Natural killer cell (primary cell): ENCODE results near the gene BICDL2. TPM values are rescaled to one million over a fixed set of nuclear protein-coding genes. Genes with fewer than 3 reads are reported as not detected.

Experiments
- ATAC-seq, 3 donors: fragments of 150-1000 bp in 2 of 3; fragments of 200-7000 bp in 1 of 3; cut with Tn5 transposase; 1 replicate in 1 of 3; 2 replicates in 2 of 3; pipeline ENCODE4 v1.10.0; 2021; ENCODE audit warnings: mild to moderate bottlenecking in 2 of 3, moderate library complexity in 2 of 3
- DNase-seq, 2 donors: peaks; one replicate each; pipeline versions ENCODE4 v3.0.0 to v3.0.0-alpha.2; 2013 to 2021; ENCODE audit warnings: mixed read lengths in 1 of 2
- H3K27ac ChIP-seq: one replicate; pipeline ENCODE4 v1.5.1; 2013; ENCODE audit warnings: mild to moderate bottlenecking, low read length
- H3K27me3 ChIP-seq: one replicate; pipeline ENCODE4 v1.6.1; 2013; ENCODE audit warnings: low read length; ENCODE audit not compliant: control insufficient read depth, insufficient read depth
- H3K36me3 ChIP-seq: one replicate; pipeline ENCODE4 v1.6.1; 2013; ENCODE audit warnings: low read length; ENCODE audit not compliant: control insufficient read depth, insufficient read depth
- H3K4me1 ChIP-seq: one replicate; pipeline ENCODE4 v1.6.1; 2013; ENCODE audit warnings: low read length; ENCODE audit not compliant: control insufficient read depth, insufficient read depth
- H3K4me3 ChIP-seq: one replicate; pipeline ENCODE4 v1.5.1; 2013; ENCODE audit warnings: low read length
- H3K9me3 ChIP-seq: one replicate; pipeline ENCODE4 v1.6.1; 2013; ENCODE audit warnings: low read length; ENCODE audit not compliant: control insufficient read depth, insufficient read depth
- H3K27ac Mint-ChIP-seq, 2 donors: one replicate each; pipeline ENCODE4 v1.8.0; 2022; ENCODE audit warnings: mild to moderate bottlenecking in 2 of 2, mixed read lengths in 2 of 2, moderate library complexity in 1 of 2
- H3K27me3 Mint-ChIP-seq, 2 donors: one replicate each; pipeline ENCODE4 v1.8.0; 2022; ENCODE audit warnings: low read depth in 2 of 2, mixed read lengths in 2 of 2
- H3K36me3 Mint-ChIP-seq: one replicate; pipeline ENCODE4 v1.8.0; 2022; ENCODE audit warnings: mixed read lengths
- H3K4me1 Mint-ChIP-seq, 2 donors: one replicate each; pipeline ENCODE4 v1.8.0; 2022; ENCODE audit warnings: mixed read lengths in 2 of 2
- H3K4me3 Mint-ChIP-seq: one replicate; pipeline ENCODE4 v1.8.0; 2022; ENCODE audit warnings: mild to moderate bottlenecking, moderate library complexity, mixed read lengths
- H3K9me3 Mint-ChIP-seq, 2 donors: one replicate each; pipeline ENCODE4 v1.8.0; 2022; ENCODE audit warnings: mixed read lengths in 2 of 2
- WGBS: methylation state at CpG from one replicate; pipeline ENCODE4 v1.1.7; 2013; ENCODE audit warnings: missing lambda C conversion rate; ENCODE audit not compliant: insufficient coverage; 5-methylcytosine and 5-hydroxymethylcytosine counted together
- intact Hi-C: fragments of 100-400 bp; cut with micrococcal nuclease; formaldehyde crosslinking; loops from one replicate; pipeline ENCODE4 v1.14.2; 2022
- total RNA-seq, 4 donors: library from RNA; stranded (reverse); fragments of 120-200 nt in 1 of 4; gene quantifications; one replicate each; pipeline versions ENCODE4 v1.2.3 to v1.2.4, GENCODE V29; 2013 to 2022
- TF ChIP-seq, protein P1 (sequence below): fragments of 200-600 bp; IDR thresholded peaks from one replicate; pipeline ENCODE4 v1.8.0; 2022; ENCODE audit warnings: antibody characterized with exemption

BICDL2 gene
- total RNA-seq, 3 donors from 2014 or later (not counting 1 experiment from before 2014, with no cell fraction given) = not detected

DNA sequence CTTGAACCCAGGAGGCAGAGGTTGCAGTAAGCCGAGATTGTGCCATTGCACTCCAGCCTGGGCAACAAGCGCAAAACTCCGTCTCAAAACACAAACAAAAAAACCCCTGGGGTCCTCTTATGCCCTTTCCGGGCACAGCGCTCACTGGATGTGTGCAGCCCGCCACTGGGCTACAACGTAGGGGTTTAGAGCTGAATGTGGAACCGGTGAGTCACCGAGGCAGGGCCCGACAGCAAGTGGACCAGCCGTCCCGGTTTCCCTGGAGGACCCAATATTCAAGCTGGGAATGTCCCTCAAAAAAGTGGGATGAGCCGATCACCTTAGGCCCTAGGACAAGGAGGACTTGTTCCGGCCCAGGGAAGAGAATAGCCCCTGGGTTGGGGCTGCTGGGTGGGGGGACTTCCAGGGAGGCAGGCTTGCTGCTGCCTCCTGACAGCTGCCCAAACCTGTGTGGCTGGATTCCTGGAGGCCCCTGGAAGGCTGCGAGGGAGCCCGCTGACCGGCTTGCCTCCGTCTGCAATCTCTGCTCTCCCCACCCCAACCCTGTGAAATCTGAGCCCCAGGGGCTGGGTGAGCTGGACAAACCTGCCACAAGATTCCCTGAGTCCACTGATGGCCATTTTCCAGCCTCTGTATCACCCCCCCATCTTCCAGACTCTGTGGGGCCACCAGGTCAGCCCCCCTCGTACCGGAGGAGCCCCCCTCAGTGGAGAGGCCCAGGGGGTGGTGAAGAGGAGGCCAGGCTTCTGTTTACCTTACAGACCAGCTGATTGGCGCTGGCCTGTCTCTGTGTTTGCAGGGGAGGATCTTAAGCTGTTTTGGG, 27.0 kb downstream of the BICDL2 start:
- WGBS = 90% methylated on average over 21 of the region's 21 CpGs
- no peak overlapping the region for H3K4me3 Mint-ChIP-seq
- Histone ChIP-seq H3K36me3 (no peaks in the 10 kb centered on the region), H3K27me3 (no peaks in the 10 kb centered on the region), H3K9me3 (no peaks in the 10 kb centered on the region), H3K4me1 (peaks cover 28% of the 10 kb centered on the region), H3K4me3 (no peak overlapping the region), H3K27ac (no peak overlapping the region)
- no peak for DNase-seq
- intact Hi-C loops = no loop called here
- H3K27me3 Mint-ChIP-seq = peaks cover 0 to 7% of the 10 kb centered on the region in 2 donors
- H3K9me3 Mint-ChIP-seq = no peaks in the 10 kb centered on the region
- H3K27ac Mint-ChIP-seq = no peak overlapping the region
- peaks cover 5 to 22% of the 10 kb centered on the region in 2 donors for H3K4me1 Mint-ChIP-seq
- TF ChIP-seq, protein P1, sequence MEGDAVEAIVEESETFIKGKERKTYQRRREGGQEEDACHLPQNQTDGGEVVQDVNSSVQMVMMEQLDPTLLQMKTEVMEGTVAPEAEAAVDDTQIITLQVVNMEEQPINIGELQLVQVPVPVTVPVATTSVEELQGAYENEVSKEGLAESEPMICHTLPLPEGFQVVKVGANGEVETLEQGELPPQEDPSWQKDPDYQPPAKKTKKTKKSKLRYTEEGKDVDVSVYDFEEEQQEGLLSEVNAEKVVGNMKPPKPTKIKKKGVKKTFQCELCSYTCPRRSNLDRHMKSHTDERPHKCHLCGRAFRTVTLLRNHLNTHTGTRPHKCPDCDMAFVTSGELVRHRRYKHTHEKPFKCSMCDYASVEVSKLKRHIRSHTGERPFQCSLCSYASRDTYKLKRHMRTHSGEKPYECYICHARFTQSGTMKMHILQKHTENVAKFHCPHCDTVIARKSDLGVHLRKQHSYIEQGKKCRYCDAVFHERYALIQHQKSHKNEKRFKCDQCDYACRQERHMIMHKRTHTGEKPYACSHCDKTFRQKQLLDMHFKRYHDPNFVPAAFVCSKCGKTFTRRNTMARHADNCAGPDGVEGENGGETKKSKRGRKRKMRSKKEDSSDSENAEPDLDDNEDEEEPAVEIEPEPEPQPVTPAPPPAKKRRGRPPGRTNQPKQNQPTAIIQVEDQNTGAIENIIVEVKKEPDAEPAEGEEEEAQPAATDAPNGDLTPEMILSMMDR = no peak
- H3K36me3 Mint-ChIP-seq = no peaks in the 10 kb centered on the region
- no peak for ATAC-seq

DNA sequence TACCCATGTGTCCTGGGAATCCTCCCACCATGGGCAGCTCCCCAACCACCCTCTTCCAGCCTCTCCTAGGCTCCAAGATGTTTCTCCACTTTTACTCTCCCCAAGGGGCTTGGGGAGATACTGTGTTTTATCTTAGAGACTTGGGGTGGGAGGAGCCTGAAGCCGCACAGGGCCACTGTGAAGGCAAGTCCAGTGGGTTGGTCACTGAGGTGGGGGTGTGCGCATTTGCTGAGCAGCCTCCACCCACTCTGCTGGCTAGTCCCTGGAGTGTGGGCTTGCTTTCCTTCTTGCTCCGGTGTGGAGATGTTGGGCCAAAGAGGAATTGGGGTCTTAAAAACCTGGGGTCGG, 28.1 kb downstream of the BICDL2 start:
- Histone ChIP-seq H3K36me3 (no peaks in the 10 kb centered on the region), H3K9me3 (no peaks in the 10 kb centered on the region), H3K27ac (no peak overlapping the region), H3K4me1 (peaks cover 30% of the 10 kb centered on the region), H3K27me3 (no peaks in the 10 kb centered on the region), H3K4me3 (no peak overlapping the region)
- no peaks in the 10 kb centered on the region for H3K9me3 Mint-ChIP-seq
- ATAC-seq (no peak), DNase-seq (no peak)
- no peak overlapping the region for H3K4me3 Mint-ChIP-seq
- no peaks in the 10 kb centered on the region for H3K36me3 Mint-ChIP-seq
- no peak overlapping the region for H3K27ac Mint-ChIP-seq
- TF ChIP-seq, protein P1 = no peak
- H3K4me1 Mint-ChIP-seq = peaks cover 5 to 25% of the 10 kb centered on the region in 2 donors
- intact Hi-C loops = no loop called here
- peaks cover 0 to 3% of the 10 kb centered on the region in 2 donors for H3K27me3 Mint-ChIP-seq
- WGBS = 89% methylated on average over 4 of the region's 4 CpGs

DNA sequence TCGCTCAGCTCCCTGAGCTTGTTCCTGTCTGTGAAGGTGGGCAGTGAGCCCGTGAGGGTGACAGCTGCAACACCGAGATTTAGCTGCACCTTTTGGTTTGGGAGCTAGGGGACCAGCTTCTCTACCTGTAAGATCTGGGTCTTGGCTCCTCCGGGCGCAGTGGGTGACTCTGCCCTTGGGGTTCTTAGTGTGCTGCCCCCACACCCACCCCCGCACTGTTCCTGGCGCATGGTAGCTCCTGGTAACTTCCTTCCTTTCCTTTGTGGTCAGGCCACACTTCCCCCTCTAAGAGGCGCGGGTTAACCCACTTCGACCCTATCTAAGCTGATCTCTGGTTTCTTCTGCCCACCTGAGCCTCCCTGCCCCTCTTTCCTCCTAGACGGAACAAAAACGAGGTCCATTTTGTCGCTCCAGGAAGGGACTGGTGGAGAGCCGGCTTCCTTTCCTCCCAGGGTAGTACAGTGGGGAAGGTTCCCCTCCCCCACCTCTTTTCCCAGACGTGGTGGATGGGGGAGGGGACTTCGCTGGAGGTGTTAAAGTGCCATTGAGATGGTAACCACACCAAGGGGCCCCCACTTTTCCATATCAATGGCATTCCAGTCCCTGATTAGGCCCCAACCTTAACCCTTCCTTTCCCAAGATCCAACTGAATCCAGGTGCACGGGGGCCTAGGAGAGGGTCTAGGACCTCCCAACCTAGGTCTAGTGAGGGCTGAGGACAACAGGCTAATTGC, 28.6 kb downstream of the BICDL2 start:
- intact Hi-C loops = no loop called here
- TF ChIP-seq, protein P1 = no peak
- Histone ChIP-seq H3K27me3 (no peaks in the 10 kb centered on the region), H3K9me3 (no peaks in the 10 kb centered on the region), H3K4me3 (no peak overlapping the region), H3K36me3 (no peaks in the 10 kb centered on the region), H3K4me1 (peaks cover 34% of the 10 kb centered on the region), H3K27ac (no peak overlapping the region)
- DNase-seq = peak in 1 of 2 donors; percentile 47
- WGBS = 2% methylated on average over 14 of the region's 17 CpGs
- Mint-ChIP-seq H3K27ac (no peak overlapping the region), H3K9me3 (no peaks in the 10 kb centered on the region), H3K4me1 (peaks cover 5 to 25% of the 10 kb centered on the region in 2 donors), H3K4me3 (no peak overlapping the region), H3K27me3 (peaks cover 0 to 3% of the 10 kb centered on the region in 2 donors), H3K36me3 (no peaks in the 10 kb centered on the region)
- ATAC-seq = no peak
